Upper lobe of right lung (tissue), 1 donor: Measurements from ENCODE around the gene PFKP. TPM values are rescaled to one million over a fixed set of nuclear protein-coding genes. Genes with fewer than 3 reads are reported as not detected.

Experiments
- ATAC-seq: fragments of 200-7000 bp; cut with Tn5 transposase; one replicate; pipeline ENCODE4 v1.9.1; 2020; ENCODE audit warnings: mild to moderate bottlenecking, moderate library complexity
- DNase-seq: peaks from one replicate; pipeline ENCODE4 v3.0.0-alpha.2; 2020
- H3K27ac ChIP-seq: fragments of 200-600 bp; one replicate; pipeline ENCODE4 v1.8.0; 2022
- H3K27me3 ChIP-seq: fragments of 200-600 bp; one replicate; pipeline ENCODE4 v1.8.0; 2022; ENCODE audit warnings: mild to moderate bottlenecking
- H3K36me3 ChIP-seq: fragments of 200-600 bp; one replicate; pipeline ENCODE4 v1.8.0; 2022
- H3K4me1 ChIP-seq: fragments of 200-600 bp; one replicate; pipeline ENCODE4 v1.8.0; 2022
- H3K4me3 ChIP-seq: fragments of 200-600 bp; one replicate; pipeline ENCODE4 v1.8.0; 2022; ENCODE audit warnings: mild to moderate bottlenecking
- H3K9me3 ChIP-seq: fragments of 200-600 bp; one replicate; pipeline ENCODE4 v1.8.0; 2022
- CTCF ChIP-seq: fragments of 200-600 bp; IDR thresholded peaks from one replicate; pipeline ENCODE4 v1.8.0; 2022; ENCODE audit warnings: antibody characterized with exemption
- intact Hi-C: fragments of 100-400 bp; cut with DNase I; formaldehyde crosslinking; loops from one replicate; pipeline ENCODE4 v1.11.0; 2022
- total RNA-seq: library from RNA; stranded (reverse); fragmentation: NEBNext Ultra II Directional; extraction: Animal tissue kit (Norgen Biotek cat#: 25700); gene quantifications from one replicate; pipeline ENCODE4 v1.2.1, GENCODE V29; 2021
- donor health status: DM: no; HTN: yes; CAD: no; lungs with severe emphysema.

The PFKP gene
- total RNA-seq, 1 donor from 2014 or later, result 29.3 TPM

DNA sequence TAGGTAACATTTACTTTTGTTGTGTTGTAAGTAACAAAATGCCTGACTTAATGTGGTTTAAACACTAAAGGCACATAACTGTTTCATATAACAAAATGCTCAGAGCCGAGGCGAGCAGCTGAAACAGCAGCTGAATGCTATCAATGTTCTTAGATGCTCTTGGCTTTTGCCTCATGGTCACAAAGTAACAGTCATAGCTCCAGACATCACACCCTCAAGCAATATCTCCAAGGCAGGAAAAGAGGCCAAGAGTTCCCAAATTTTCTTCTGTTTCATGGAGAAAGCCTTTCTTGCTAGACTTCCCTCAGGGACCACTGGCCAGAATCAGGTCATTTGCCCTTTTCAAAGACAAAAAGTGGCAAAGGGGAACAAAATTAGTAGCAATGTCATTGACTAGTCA lies 43.5 kb upstream of the PFKP start:
- Histone ChIP-seq H3K27me3 (no peaks in the 10 kb centered on the region), H3K9me3 (no peaks in the 10 kb centered on the region), H3K36me3 (no peaks in the 10 kb centered on the region), H3K4me3 (no peak overlapping the region), H3K4me1 (no peaks in the 10 kb centered on the region), H3K27ac (no peak overlapping the region)
- DNase-seq (no peak), ATAC-seq (no peak)
- intact Hi-C loops, result no loop called here
- TF ChIP-seq CTCF, result no peak

DNA sequence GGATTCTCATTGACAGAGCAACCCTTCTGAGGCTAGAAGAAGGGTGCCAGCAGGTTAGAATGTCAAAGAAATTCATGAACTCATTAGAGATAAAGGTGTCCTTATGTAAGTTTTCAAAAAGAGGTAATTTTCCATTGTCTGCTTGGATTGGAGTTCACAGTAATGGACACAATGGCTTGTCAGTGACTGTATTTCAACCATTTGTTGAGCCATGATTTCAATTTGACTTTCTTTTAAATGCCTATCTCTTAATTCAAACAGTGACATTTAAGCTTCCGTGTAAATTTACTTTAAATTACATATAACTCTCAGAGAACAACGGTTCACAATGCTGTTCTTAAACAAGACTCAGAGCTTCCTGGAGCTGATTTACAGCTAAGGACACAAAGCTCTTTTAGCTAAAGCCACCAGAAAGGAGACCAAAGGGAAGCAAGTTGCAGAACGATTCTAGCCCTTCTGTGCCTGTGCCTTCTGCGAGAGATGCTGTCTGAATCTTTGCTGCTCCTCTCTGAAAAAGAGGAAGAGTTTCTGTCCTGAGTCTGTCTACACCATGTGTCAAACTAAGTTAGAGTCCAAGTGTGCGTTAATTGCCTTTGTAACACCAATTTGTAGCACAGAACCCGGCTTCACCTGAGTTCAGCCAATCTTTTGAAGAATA lies 42.2 kb upstream of the PFKP start:
- Histone ChIP-seq H3K27me3 (peaks cover 2% of the 10 kb centered on the region), H3K4me1 (no peaks in the 10 kb centered on the region), H3K27ac (no peak overlapping the region), H3K9me3 (no peaks in the 10 kb centered on the region), H3K4me3 (no peak overlapping the region), H3K36me3 (no peaks in the 10 kb centered on the region)
- intact Hi-C loops, result no loop called here
- DNase-seq, result no peak
- TF ChIP-seq CTCF, result no peak
- ATAC-seq, result no peak

DNA sequence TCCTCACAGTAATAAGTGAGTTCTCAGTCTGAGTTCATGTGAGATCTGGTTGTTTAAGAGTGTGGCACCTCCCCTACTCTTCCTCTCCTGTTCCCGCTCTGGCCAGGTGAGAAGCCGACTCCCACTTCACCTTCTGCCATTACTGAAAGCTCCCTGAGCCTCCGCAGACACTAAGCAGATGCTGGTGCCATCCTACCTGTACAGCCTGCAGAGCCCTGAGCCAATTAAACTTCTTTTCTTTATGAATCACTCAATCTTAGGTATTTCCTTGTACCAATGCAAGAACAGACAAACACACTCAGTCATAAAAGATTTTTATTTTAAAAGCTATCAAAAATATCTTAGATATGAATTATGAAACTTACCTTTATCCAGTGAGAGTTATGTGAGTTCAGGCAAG lies 39.5 kb upstream of the PFKP start:
- ATAC-seq, result no peak
- H3K9me3 ChIP-seq, result no peaks in the 10 kb centered on the region
- no peak for TF ChIP-seq CTCF
- no peak overlapping the region for H3K4me3 ChIP-seq
- H3K36me3 ChIP-seq, result no peaks in the 10 kb centered on the region
- DNase-seq, result no peak
- H3K27me3 ChIP-seq, result peaks cover 8% of the 10 kb centered on the region
- no peaks in the 10 kb centered on the region for H3K4me1 ChIP-seq
- intact Hi-C loops, result no loop called here
- no peak overlapping the region for H3K27ac ChIP-seq

- no peak overlapping the region for H3K27ac ChIP-seq
These were observed 38.9 kb upstream of the PFKP start for GRCh38 chr10:3028441-3028840.

GRCh38 chr10:3030765-3031164 lies 36.6 kb upstream of the PFKP start:
- no peak for TF ChIP-seq CTCF
- H3K27me3 ChIP-seq, result peaks cover 8% of the 10 kb centered on the region
- no peaks in the 10 kb centered on the region for H3K4me1 ChIP-seq
- ATAC-seq (no peak), DNase-seq (no peak)
- intact Hi-C loops, result no loop called here
- H3K9me3 ChIP-seq, result no peaks in the 10 kb centered on the region
- no peak overlapping the region for H3K27ac ChIP-seq
- H3K4me3 ChIP-seq, result no peak overlapping the region
- H3K36me3 ChIP-seq, result no peaks in the 10 kb centered on the region

More at GRCh38 chr10:3028441-3028840, 38.9 kb upstream of the PFKP start:
- ATAC-seq (no peak), DNase-seq (no peak)
- H3K4me1 ChIP-seq, result no peaks in the 10 kb centered on the region
- peaks cover 8% of the 10 kb centered on the region for H3K27me3 ChIP-seq
- no peaks in the 10 kb centered on the region for H3K9me3 ChIP-seq
- H3K36me3 ChIP-seq, result no peaks in the 10 kb centered on the region
- intact Hi-C loops, result no loop called here
- H3K4me3 ChIP-seq, result no peak overlapping the region
- TF ChIP-seq CTCF, result no peak

- H3K9me3 ChIP-seq, result no peaks in the 10 kb centered on the region
- no peak overlapping the region for H3K27ac ChIP-seq
- no peak for TF ChIP-seq CTCF
- intact Hi-C loops, result no loop called here
- no peak for DNase-seq
- H3K4me3 ChIP-seq, result no peak overlapping the region
- no peaks in the 10 kb centered on the region for H3K4me1 ChIP-seq
- H3K36me3 ChIP-seq, result no peaks in the 10 kb centered on the region
- peaks cover 8% of the 10 kb centered on the region for H3K27me3 ChIP-seq
- no peak for ATAC-seq
These were observed 35.9 kb upstream of the PFKP start for GRCh38 chr10:3031490-3031889.
